ENCODE data around the gene RPL31.

The RPL31 gene

DNA sequence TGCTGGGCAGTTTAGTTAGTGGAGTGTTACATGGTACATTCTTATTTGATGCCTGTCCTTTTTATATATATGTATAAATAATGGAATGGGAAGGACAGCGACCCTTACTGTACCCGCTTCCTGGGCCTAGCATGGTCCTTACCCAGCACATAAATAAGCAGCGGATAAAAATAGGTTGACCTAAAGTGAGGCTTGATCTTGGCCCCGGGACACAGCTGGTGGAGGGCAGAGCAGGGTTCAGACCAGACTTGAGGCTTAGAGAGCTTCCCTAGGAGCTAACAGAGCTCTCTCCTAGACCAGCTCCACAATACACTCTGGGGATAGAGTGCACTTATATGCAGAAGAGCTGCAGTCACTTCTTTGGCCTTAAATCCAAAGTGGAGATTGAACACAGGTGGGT is 46.9 kb upstream of the RPL31 start:
- H3K79me1 ChIP-seq (ENCODE audit: low read depth, low read length): no peaks in the 10 kb centered on the region

GRCh38 chr2:100956081-100956480 is 46.0 kb upstream of the RPL31 start:
- Histone ChIP-seq H3K4me2 (ENCODE audit: insufficient read depth, low read length, poor library complexity, severe bottlenecking) (no peak overlapping the region), H2BK120ac (ENCODE audit: low read depth, low read length) (no peak overlapping the region), H3K9ac (ENCODE audit: low read depth, low read length, poor library complexity) (no peak overlapping the region), H4K91ac (ENCODE audit: low read depth, low read length, poor library complexity) (no peak overlapping the region), H3K9me3 (replicated peaks in 1 of 2; ENCODE audit: control insufficient read depth in 2 of 2, insufficient read depth in 1 of 2, low read depth in 1 of 2, low read length in 2 of 2) (no peaks in the 10 kb centered on the region), H2BK5ac (ENCODE audit: low read length) (no peak overlapping the region), H4K8ac (ENCODE audit: low read depth, low read length) (no peak overlapping the region), H3K4ac (ENCODE audit: low read length) (no peak overlapping the region), H3K18ac (ENCODE audit: low read length) (no peak overlapping the region), H3K27me3 (ENCODE audit: control insufficient read depth in 3 of 3, insufficient read depth in 3 of 3, low read depth in 1 of 3, low read length in 3 of 3) (peaks cover 0 to 3% (median 0%) of the 10 kb centered on the region in 3 experiments), H2BK12ac (ENCODE audit: low read length) (no peak overlapping the region), H3K4me1 (ENCODE audit: control insufficient read depth in 2 of 2, insufficient read depth in 1 of 2, low read depth in 1 of 2, low read length in 2 of 2) (peaks cover 0 to 2% of the 10 kb centered on the region in 2 donors), H2AK5ac (ENCODE audit: low read depth, low read length) (no peak overlapping the region), H3K4me3 (ENCODE audit: low read length in 2 of 2) (no peak overlapping the region), H2BK15ac (ENCODE audit: low read length) (no peak overlapping the region), H2AFZ (ENCODE audit: low read length) (no peak overlapping the region), H3K36me3 (replicated peaks in 1 of 2; ENCODE audit: control insufficient read depth in 2 of 2, insufficient read depth in 2 of 2, low read length in 2 of 2) (no peaks in the 10 kb centered on the region), H3K27ac (replicated peaks; ENCODE audit: low read length) (no peak overlapping the region), H3K23ac (ENCODE audit: low read depth, low read length, poor library complexity) (no peak overlapping the region), H3K79me1 (ENCODE audit: low read depth, low read length) (no peaks in the 10 kb centered on the region), H3K14ac (ENCODE audit: low read length) (no peak overlapping the region)
- WGBS, 2 donors (ENCODE audit: extremely low coverage in 2 of 2, insufficient read length in 2 of 2, insufficient replicate concordance in 1 of 2): no CpG with 5 or more reads among the region's 5 CpGs
- no peak for DNase-seq (ENCODE audit: low spot score)

More for the DNA sequence above, 46.9 kb upstream of the RPL31 start:
- Histone ChIP-seq H2BK120ac (ENCODE audit: low read depth, low read length) (no peak overlapping the region), H3K27ac (replicated peaks; ENCODE audit: low read length) (no peak overlapping the region), H3K4me2 (ENCODE audit: insufficient read depth, low read length, poor library complexity, severe bottlenecking) (no peak overlapping the region), H2BK15ac (ENCODE audit: low read length) (no peak overlapping the region), H3K4me3 (ENCODE audit: low read length in 2 of 2) (no peak overlapping the region), H3K36me3 (replicated peaks in 1 of 2; ENCODE audit: control insufficient read depth in 2 of 2, insufficient read depth in 2 of 2, low read length in 2 of 2) (no peaks in the 10 kb centered on the region), H4K8ac (ENCODE audit: low read depth, low read length) (no peak overlapping the region), H4K91ac (ENCODE audit: low read depth, low read length, poor library complexity) (no peak overlapping the region), H2AFZ (ENCODE audit: low read length) (no peak overlapping the region), H3K4me1 (ENCODE audit: control insufficient read depth in 2 of 2, insufficient read depth in 1 of 2, low read depth in 1 of 2, low read length in 2 of 2) (peaks cover 0 to 2% of the 10 kb centered on the region in 2 donors), H3K18ac (ENCODE audit: low read length) (no peak overlapping the region), H2BK12ac (ENCODE audit: low read length) (no peak overlapping the region), H3K23ac (ENCODE audit: low read depth, low read length, poor library complexity) (no peak overlapping the region), H3K9me3 (replicated peaks in 1 of 2; ENCODE audit: control insufficient read depth in 2 of 2, insufficient read depth in 1 of 2, low read depth in 1 of 2, low read length in 2 of 2) (no peaks in the 10 kb centered on the region), H2BK5ac (ENCODE audit: low read length) (no peak overlapping the region), H3K14ac (ENCODE audit: low read length) (no peak overlapping the region), H3K4ac (ENCODE audit: low read length) (no peak overlapping the region), H2AK5ac (ENCODE audit: low read depth, low read length) (no peak overlapping the region), H3K27me3 (ENCODE audit: control insufficient read depth in 3 of 3, insufficient read depth in 3 of 3, low read depth in 1 of 3, low read length in 3 of 3) (peaks cover 0 to 3% (median 0%) of the 10 kb centered on the region in 3 experiments), H3K9ac (ENCODE audit: low read depth, low read length, poor library complexity) (no peak overlapping the region)
- no CpG with 5 or more reads among the region's 4 CpGs for WGBS, 2 donors (ENCODE audit: extremely low coverage in 2 of 2, insufficient read length in 2 of 2, insufficient replicate concordance in 1 of 2)
- no peak for DNase-seq (ENCODE audit: low spot score)

- H4K91ac ChIP-seq (ENCODE audit: low read depth, low read length, poor library complexity): no peak overlapping the region
- no peaks in the 10 kb centered on the region for H3K9me3 ChIP-seq (replicated peaks in 1 of 2; ENCODE audit: control insufficient read depth in 2 of 2, insufficient read depth in 1 of 2, low read depth in 1 of 2, low read length in 2 of 2)
- H3K4me1 ChIP-seq (ENCODE audit: control insufficient read depth in 2 of 2, insufficient read depth in 1 of 2, low read depth in 1 of 2, low read length in 2 of 2): peaks cover 0 to 2% of the 10 kb centered on the region in 2 donors
- H3K27ac ChIP-seq (replicated peaks; ENCODE audit: low read length): no peak overlapping the region
- no peak overlapping the region for H3K14ac ChIP-seq (ENCODE audit: low read length)
- H2AK5ac ChIP-seq (ENCODE audit: low read depth, low read length): no peak overlapping the region
- no peak overlapping the region for H2BK120ac ChIP-seq (ENCODE audit: low read depth, low read length)
- H2BK12ac ChIP-seq (ENCODE audit: low read length): no peak overlapping the region
- no peak overlapping the region for H3K4me2 ChIP-seq (ENCODE audit: insufficient read depth, low read length, poor library complexity, severe bottlenecking)
- no peak overlapping the region for H3K4me3 ChIP-seq (ENCODE audit: low read length in 2 of 2)
- H3K18ac ChIP-seq (ENCODE audit: low read length): no peak overlapping the region
- no CpG with 5 or more reads among the region's 16 CpGs for WGBS, 2 donors (ENCODE audit: extremely low coverage in 2 of 2, insufficient read length in 2 of 2, insufficient replicate concordance in 1 of 2)
- H2BK5ac ChIP-seq (ENCODE audit: low read length): no peak overlapping the region
- DNase-seq (ENCODE audit: low spot score): no peak
- H2BK15ac ChIP-seq (ENCODE audit: low read length): no peak overlapping the region
- H3K79me1 ChIP-seq (ENCODE audit: low read depth, low read length): no peaks in the 10 kb centered on the region
- no peak overlapping the region for H4K8ac ChIP-seq (ENCODE audit: low read depth, low read length)
- no peak overlapping the region for H2AFZ ChIP-seq (ENCODE audit: low read length)
- no peak overlapping the region for H3K4ac ChIP-seq (ENCODE audit: low read length)
- H3K23ac ChIP-seq (ENCODE audit: low read depth, low read length, poor library complexity): no peak overlapping the region
- no peak overlapping the region for H3K9ac ChIP-seq (ENCODE audit: low read depth, low read length, poor library complexity)
- peaks cover 0 to 7% (median 0%) of the 10 kb centered on the region in 3 experiments for H3K27me3 ChIP-seq (ENCODE audit: control insufficient read depth in 3 of 3, insufficient read depth in 3 of 3, low read depth in 1 of 3, low read length in 3 of 3)
- H3K36me3 ChIP-seq (replicated peaks in 1 of 2; ENCODE audit: control insufficient read depth in 2 of 2, insufficient read depth in 2 of 2, low read length in 2 of 2): no peaks in the 10 kb centered on the region
Observed at GRCh38 chr2:100957996-100958653, 44.0 kb upstream of the RPL31 start.

DNA sequence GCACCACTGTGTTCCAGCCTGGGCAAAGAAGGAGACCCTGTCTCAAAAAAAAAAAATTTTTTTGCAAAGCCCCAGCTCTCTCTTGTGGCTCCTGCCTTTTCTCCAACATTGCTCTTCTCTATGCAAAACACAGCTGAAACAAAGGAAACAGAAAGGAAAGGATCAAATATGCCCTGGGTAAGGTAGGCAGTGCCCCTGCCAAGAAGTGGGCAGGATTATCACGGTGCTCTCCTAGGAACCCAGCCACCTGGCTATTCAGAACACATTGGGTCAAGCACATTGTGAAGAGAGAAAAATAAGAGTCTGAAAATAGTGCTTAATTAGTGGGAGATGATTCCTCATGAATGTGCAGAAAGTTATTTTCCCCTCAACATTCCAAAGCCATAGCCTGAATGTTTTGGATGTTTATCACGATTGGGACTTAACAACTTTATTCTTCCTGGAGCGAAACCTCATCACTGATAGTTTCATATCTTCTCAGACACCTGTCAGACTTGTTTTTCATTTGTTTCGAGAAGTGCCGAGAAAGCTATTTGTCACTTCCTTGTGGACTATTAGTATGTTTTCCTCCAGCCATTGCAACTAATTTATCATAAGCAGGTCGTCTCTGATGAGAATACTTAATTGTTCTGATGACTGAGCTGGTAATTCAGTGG is 42.7 kb upstream of the RPL31 start:
- no CpG with 5 or more reads among the region's 6 CpGs for WGBS, 2 donors (ENCODE audit: extremely low coverage in 2 of 2, insufficient read length in 2 of 2, insufficient replicate concordance in 1 of 2)
- H3K18ac ChIP-seq (ENCODE audit: low read length): no peak overlapping the region
- DNase-seq (ENCODE audit: low spot score): no peak

More for the DNA sequence above, 42.7 kb upstream of the RPL31 start:
- no peak overlapping the region for H2BK5ac ChIP-seq (ENCODE audit: low read length)
- no peak overlapping the region for H4K91ac ChIP-seq (ENCODE audit: low read depth, low read length, poor library complexity)
- no peak overlapping the region for H2BK12ac ChIP-seq (ENCODE audit: low read length)
- H3K27me3 ChIP-seq (ENCODE audit: control insufficient read depth in 3 of 3, insufficient read depth in 3 of 3, low read depth in 1 of 3, low read length in 3 of 3): peaks cover 0 to 3% (median 0%) of the 10 kb centered on the region in 3 experiments
- H3K4me3 ChIP-seq (ENCODE audit: low read length in 2 of 2): no peak overlapping the region
- H3K9me3 ChIP-seq (replicated peaks in 1 of 2; ENCODE audit: control insufficient read depth in 2 of 2, insufficient read depth in 1 of 2, low read depth in 1 of 2, low read length in 2 of 2): no peaks in the 10 kb centered on the region
- H4K8ac ChIP-seq (ENCODE audit: low read depth, low read length): no peak overlapping the region
- no peak overlapping the region for H3K14ac ChIP-seq (ENCODE audit: low read length)
- no peak overlapping the region for H2BK15ac ChIP-seq (ENCODE audit: low read length)
- no peak overlapping the region for H3K27ac ChIP-seq (replicated peaks; ENCODE audit: low read length)
- no peaks in the 10 kb centered on the region for H3K79me1 ChIP-seq (ENCODE audit: low read depth, low read length)
- H2BK120ac ChIP-seq (ENCODE audit: low read depth, low read length): no peak overlapping the region
- H3K23ac ChIP-seq (ENCODE audit: low read depth, low read length, poor library complexity): no peak overlapping the region
- H2AK5ac ChIP-seq (ENCODE audit: low read depth, low read length): no peak overlapping the region
- H2AFZ ChIP-seq (ENCODE audit: low read length): no peak overlapping the region
- H3K9ac ChIP-seq (ENCODE audit: low read depth, low read length, poor library complexity): no peak overlapping the region
- H3K4me1 ChIP-seq (ENCODE audit: control insufficient read depth in 2 of 2, insufficient read depth in 1 of 2, low read depth in 1 of 2, low read length in 2 of 2): no peaks in the 10 kb centered on the region
- H3K4ac ChIP-seq (ENCODE audit: low read length): no peak overlapping the region
- H3K36me3 ChIP-seq (replicated peaks in 1 of 2; ENCODE audit: control insufficient read depth in 2 of 2, insufficient read depth in 2 of 2, low read length in 2 of 2): no peaks in the 10 kb centered on the region
- H3K4me2 ChIP-seq (ENCODE audit: insufficient read depth, low read length, poor library complexity, severe bottlenecking): no peak overlapping the region
